ENCODE results near the gene PPEF1. TPM values are rescaled to one million over a fixed set of nuclear protein-coding genes. Genes with fewer than 3 reads are reported as not detected.

PPEF1 gene
- polyA plus RNA-seq, 1 donor from 2014 or later: 1.5 TPM

DNA sequence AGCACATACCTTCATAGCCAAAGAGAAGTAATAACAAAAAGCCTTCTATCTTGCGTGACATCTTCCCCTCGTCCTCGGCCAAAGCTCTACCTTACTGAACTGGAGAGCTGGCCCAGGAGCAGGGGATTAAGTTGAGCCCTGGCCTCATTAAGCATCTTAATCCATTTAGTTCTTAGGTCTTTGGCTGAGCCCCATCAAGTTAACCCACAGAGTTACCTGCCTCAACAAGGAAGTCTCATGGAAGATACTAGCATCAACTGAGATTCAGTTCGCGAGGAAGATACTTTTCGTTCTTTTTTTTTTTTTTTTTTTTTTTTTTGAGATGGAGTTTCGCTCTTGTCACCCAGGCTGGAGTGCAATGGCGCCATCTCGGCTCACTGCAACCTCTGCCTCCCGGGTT is 35.4 kb upstream of the PPEF1 start, which contains the start of gene RS1:
TSS of gene RS1 (minus strand) at position 101 of the 400 bp plus-strand sequence. CDS start at position 61, 40 bp downstream.
- H3K9me3 ChIP-seq (ENCODE audit: low read length): no peaks in the 10 kb centered on the region
- no peak for TF ChIP-seq EZH2 (IDR thresholded peaks at IDR 0.05; ENCODE audit: borderline replicate concordance, insufficient read depth, low read length, poor library complexity, severe bottlenecking)
- no peak for TF ChIP-seq EP300 (conservative IDR thresholded peaks at IDR 0.05; ENCODE audit: poor library complexity, severe bottlenecking)
- TF ChIP-seq TAF1 (IDR thresholded peaks at IDR 0.05; ENCODE audit: low read depth): no peak
- no peak for TF ChIP-seq MXI1 (conservative IDR thresholded peaks at IDR 0.05; ENCODE audit: poor library complexity, severe bottlenecking)
- TF ChIP-seq RAD21 (conservative IDR thresholded peaks at IDR 0.05): no peak
- TF ChIP-seq POLR2AphosphoS5 (IDR thresholded peaks at IDR 0.05): no peak
- TF ChIP-seq, protein P1, sequence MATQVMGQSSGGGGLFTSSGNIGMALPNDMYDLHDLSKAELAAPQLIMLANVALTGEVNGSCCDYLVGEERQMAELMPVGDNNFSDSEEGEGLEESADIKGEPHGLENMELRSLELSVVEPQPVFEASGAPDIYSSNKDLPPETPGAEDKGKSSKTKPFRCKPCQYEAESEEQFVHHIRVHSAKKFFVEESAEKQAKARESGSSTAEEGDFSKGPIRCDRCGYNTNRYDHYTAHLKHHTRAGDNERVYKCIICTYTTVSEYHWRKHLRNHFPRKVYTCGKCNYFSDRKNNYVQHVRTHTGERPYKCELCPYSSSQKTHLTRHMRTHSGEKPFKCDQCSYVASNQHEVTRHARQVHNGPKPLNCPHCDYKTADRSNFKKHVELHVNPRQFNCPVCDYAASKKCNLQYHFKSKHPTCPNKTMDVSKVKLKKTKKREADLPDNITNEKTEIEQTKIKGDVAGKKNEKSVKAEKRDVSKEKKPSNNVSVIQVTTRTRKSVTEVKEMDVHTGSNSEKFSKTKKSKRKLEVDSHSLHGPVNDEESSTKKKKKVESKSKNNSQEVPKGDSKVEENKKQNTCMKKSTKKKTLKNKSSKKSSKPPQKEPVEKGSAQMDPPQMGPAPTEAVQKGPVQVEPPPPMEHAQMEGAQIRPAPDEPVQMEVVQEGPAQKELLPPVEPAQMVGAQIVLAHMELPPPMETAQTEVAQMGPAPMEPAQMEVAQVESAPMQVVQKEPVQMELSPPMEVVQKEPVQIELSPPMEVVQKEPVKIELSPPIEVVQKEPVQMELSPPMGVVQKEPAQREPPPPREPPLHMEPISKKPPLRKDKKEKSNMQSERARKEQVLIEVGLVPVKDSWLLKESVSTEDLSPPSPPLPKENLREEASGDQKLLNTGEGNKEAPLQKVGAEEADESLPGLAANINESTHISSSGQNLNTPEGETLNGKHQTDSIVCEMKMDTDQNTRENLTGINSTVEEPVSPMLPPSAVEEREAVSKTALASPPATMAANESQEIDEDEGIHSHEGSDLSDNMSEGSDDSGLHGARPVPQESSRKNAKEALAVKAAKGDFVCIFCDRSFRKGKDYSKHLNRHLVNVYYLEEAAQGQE (IDR thresholded peaks at IDR 0.05; ENCODE audit: borderline replicate concordance): no peak
- no peak for TF ChIP-seq SMC3 (conservative IDR thresholded peaks at IDR 0.05; ENCODE audit: poor library complexity)
- TF ChIP-seq, protein P2, sequence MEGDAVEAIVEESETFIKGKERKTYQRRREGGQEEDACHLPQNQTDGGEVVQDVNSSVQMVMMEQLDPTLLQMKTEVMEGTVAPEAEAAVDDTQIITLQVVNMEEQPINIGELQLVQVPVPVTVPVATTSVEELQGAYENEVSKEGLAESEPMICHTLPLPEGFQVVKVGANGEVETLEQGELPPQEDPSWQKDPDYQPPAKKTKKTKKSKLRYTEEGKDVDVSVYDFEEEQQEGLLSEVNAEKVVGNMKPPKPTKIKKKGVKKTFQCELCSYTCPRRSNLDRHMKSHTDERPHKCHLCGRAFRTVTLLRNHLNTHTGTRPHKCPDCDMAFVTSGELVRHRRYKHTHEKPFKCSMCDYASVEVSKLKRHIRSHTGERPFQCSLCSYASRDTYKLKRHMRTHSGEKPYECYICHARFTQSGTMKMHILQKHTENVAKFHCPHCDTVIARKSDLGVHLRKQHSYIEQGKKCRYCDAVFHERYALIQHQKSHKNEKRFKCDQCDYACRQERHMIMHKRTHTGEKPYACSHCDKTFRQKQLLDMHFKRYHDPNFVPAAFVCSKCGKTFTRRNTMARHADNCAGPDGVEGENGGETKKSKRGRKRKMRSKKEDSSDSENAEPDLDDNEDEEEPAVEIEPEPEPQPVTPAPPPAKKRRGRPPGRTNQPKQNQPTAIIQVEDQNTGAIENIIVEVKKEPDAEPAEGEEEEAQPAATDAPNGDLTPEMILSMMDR (IDR thresholded peaks at IDR 0.05; ENCODE audit: poor library complexity, severe bottlenecking): no peak
- no peak within 1 kb of the TSS for H3K9ac ChIP-seq (ENCODE audit: low read length)
- no peaks in the 10 kb centered on the region for H3K36me3 ChIP-seq (ENCODE audit: insufficient read depth, low read length)
- H3K27ac ChIP-seq (ENCODE audit: low read length): no peak within 1 kb of the TSS
- H4K20me1 ChIP-seq (ENCODE audit: insufficient read depth): no peaks in the 10 kb centered on the region
- no peaks in the 10 kb centered on the region for H3K27me3 ChIP-seq (ENCODE audit: insufficient read depth, low read depth, low read length)
- no peak within 1 kb of the TSS for H3K4me2 ChIP-seq (ENCODE audit: low read length)
- no peaks in the 10 kb centered on the region for H3K79me2 ChIP-seq (replicated peaks; ENCODE audit: insufficient read depth, low read length)
- H3K4me3 ChIP-seq (ENCODE audit: low read length): no peak within 1 kb of the TSS
- no peaks in the 10 kb centered on the region for H3K9me2 ChIP-seq (ENCODE audit: insufficient read depth, low read length)
- no peak within 1 kb of the TSS for H2AFZ ChIP-seq (ENCODE audit: low read depth, low read length)
- H3F3A ChIP-seq (ENCODE audit: insufficient read depth, low read length, poor library complexity, severe bottlenecking): no peaks in the 10 kb centered on the region

DNA sequence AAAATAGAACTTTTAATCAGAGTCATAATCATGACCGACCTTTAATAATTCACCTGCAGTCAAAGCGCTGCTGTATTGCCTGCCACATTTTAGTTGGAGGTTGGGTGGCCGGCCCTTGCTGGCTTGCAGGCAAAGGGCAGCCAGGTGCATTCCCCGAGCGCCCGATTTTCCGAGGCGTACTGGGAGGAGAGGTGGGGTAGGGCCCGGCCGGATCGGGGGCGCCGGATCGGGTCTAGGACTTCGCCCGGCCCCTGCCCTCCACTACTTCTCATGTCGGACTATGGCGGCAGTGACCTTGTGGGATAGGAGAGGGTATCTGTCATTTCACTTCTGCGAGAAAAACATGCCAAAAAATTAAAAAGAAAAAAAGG is 33.0 kb upstream of the PPEF1 start:
- H3K36me3 ChIP-seq (ENCODE audit: insufficient read depth, low read length): no peaks in the 10 kb centered on the region
- H3K9me3 ChIP-seq (ENCODE audit: low read length): no peaks in the 10 kb centered on the region
- H3K79me2 ChIP-seq (replicated peaks; ENCODE audit: insufficient read depth, low read length): no peaks in the 10 kb centered on the region
- H3K27me3 ChIP-seq (ENCODE audit: insufficient read depth, low read depth, low read length): no peaks in the 10 kb centered on the region
- no peak overlapping the region for H3K4me2 ChIP-seq (ENCODE audit: low read length)
- TF ChIP-seq EP300 (conservative IDR thresholded peaks at IDR 0.05; ENCODE audit: poor library complexity, severe bottlenecking) (no peak), POLR2AphosphoS5 (IDR thresholded peaks at IDR 0.05) (no peak), MXI1 (conservative IDR thresholded peaks at IDR 0.05; ENCODE audit: poor library complexity, severe bottlenecking) (no peak), SMC3 (conservative IDR thresholded peaks at IDR 0.05; ENCODE audit: poor library complexity) (no peak), EZH2 (IDR thresholded peaks at IDR 0.05; ENCODE audit: borderline replicate concordance, insufficient read depth, low read length, poor library complexity, severe bottlenecking) (no peak), RAD21 (conservative IDR thresholded peaks at IDR 0.05) (no peak), TAF1 (IDR thresholded peaks at IDR 0.05; ENCODE audit: low read depth) (no peak)
- TF ChIP-seq, protein P2 (IDR thresholded peaks at IDR 0.05; ENCODE audit: poor library complexity, severe bottlenecking): no peak
- TF ChIP-seq, protein P1 (IDR thresholded peaks at IDR 0.05; ENCODE audit: borderline replicate concordance): no peak
- H2AFZ ChIP-seq (ENCODE audit: low read depth, low read length): no peak overlapping the region
- H3K9ac ChIP-seq (ENCODE audit: low read length): peak overlapping the region; percentile 44
- H3K9me2 ChIP-seq (ENCODE audit: insufficient read depth, low read length): no peaks in the 10 kb centered on the region
- no peaks in the 10 kb centered on the region for H4K20me1 ChIP-seq (ENCODE audit: insufficient read depth)
- peak overlapping the region; percentile 71 for H3K4me3 ChIP-seq (ENCODE audit: low read length)
- no peaks in the 10 kb centered on the region for H3F3A ChIP-seq (ENCODE audit: insufficient read depth, low read length, poor library complexity, severe bottlenecking)
- H3K27ac ChIP-seq (ENCODE audit: low read length): no peak overlapping the region
